Spleen (tissue), 11 donors: ENCODE measurements around the gene OXER1. TPM values are rescaled to one million over a fixed set of nuclear protein-coding genes. Genes with fewer than 3 reads are reported as not detected.
A peak's percentile ranks its signal among the peaks of the same experiment; 100 is the strongest.

Experiments used
- DNase-seq: peaks from one replicate; pipeline ENCODE4 v3.0.0-alpha.2; 2020
- H3K27ac ChIP-seq, 8 donors: fragments of 200-600 bp; sonication (generic) in 7 of 8; 1 replicate in 4 of 8; 2 replicates in 4 of 8; pipeline versions ENCODE4 v1.5.0 to v1.8.0; 2016 to 2021; ENCODE audit warnings: inconsistent platforms in 4 of 8, mild to moderate bottlenecking in 4 of 8, moderate library complexity in 1 of 8
- H3K27me3 ChIP-seq, 7 donors: fragments of 200-600 bp; sonication (generic) in 6 of 7; replicated peaks in 1 of 7; 1 replicate in 4 of 7; 2 replicates in 3 of 7; pipeline versions ENCODE4 v1.5.0 to v1.8.0; 2016 to 2021; ENCODE audit warnings: inconsistent platforms in 3 of 7, mild to moderate bottlenecking in 1 of 7
- H3K36me3 ChIP-seq, 6 donors: fragments of 200-600 bp; sonication (generic) in 5 of 6; 1 replicate in 4 of 6; 2 replicates in 2 of 6; pipeline versions ENCODE4 v1.5.0 to v1.8.0; 2016 to 2021; ENCODE audit warnings: inconsistent platforms in 2 of 6
- H3K4me1 ChIP-seq, 6 donors: fragments of 200-600 bp; sonication (generic) in 5 of 6; 1 replicate in 3 of 6; 2 replicates in 3 of 6; pipeline versions ENCODE4 v1.5.0 to v1.8.0; 2016 to 2021; ENCODE audit warnings: inconsistent platforms in 3 of 6
- H3K4me3 ChIP-seq, 8 donors: fragments of 200-600 bp; sonication (generic) in 7 of 8; 1 replicate in 4 of 8; 2 replicates in 4 of 8; pipeline versions ENCODE4 v1.5.0 to v1.8.0; 2016 to 2021; ENCODE audit warnings: inconsistent platforms in 4 of 8, mild to moderate bottlenecking in 4 of 8, moderate library complexity in 2 of 8
- H3K9me3 ChIP-seq, 8 donors: fragments of 200-600 bp; sonication (generic) in 7 of 8; 1 replicate in 4 of 8; 2 replicates in 4 of 8; pipeline versions ENCODE4 v1.5.0 to v1.8.0; 2016 to 2021; ENCODE audit warnings: inconsistent platforms in 4 of 8
- CTCF ChIP-seq, 11 experiments: fragments of 200-600 bp in 7 of 11; fragments of 450-650 bp in 4 of 11; sonication (generic) in 4 of 11; IDR thresholded peaks in 8 of 11; conservative IDR thresholded peaks in 3 of 11; 1 replicate in 7 of 11; 2 replicates in 4 of 11; pipeline versions ENCODE4 v1.4.0 to v1.8.0; 2016 to 2021; ENCODE audit warnings: antibody characterized with exemption in 11 of 11, inconsistent platforms in 4 of 11, mild to moderate bottlenecking in 1 of 11
- POLR2A ChIP-seq, 3 donors: fragments of 450-650 bp; IDR thresholded peaks; one replicate each; pipeline ENCODE4 v1.5.1; 2017; ENCODE audit warnings: antibody characterized with exemption in 3 of 3, mild to moderate bottlenecking in 1 of 3
- POLR2AphosphoS5 ChIP-seq, 3 donors: sonication (generic); formaldehyde crosslinking; IDR thresholded peaks; one replicate each; pipeline ENCODE4 v1.5.1; 2017; ENCODE audit warnings: antibody characterized with exemption in 3 of 3
- WGBS, 5 donors: extraction: QIAGEN DNeasy Blood & Tissue Kit in 3 of 5; methylation state at CpG; one replicate each; pipeline versions ENCODE4 v1.1.5 to v1.1.7; 2013 to 2018; 5-methylcytosine and 5-hydroxymethylcytosine counted together
- intact Hi-C: fragments of 100-400 bp; cut with DNase I; formaldehyde crosslinking; loops from one replicate; pipeline ENCODE4 v1.15.0; 2023; ENCODE audit warnings: low total_unique reads
- polyA plus RNA-seq, 3 donors: library from polyadenylated mRNA; stranded (reverse); fragments of 200-250 nt; gene quantifications; one replicate each; pipeline ENCODE4 v1.2.1, GENCODE V29; 2013
- total RNA-seq, 7 donors: library from RNA; depleted of rRNA in 3 of 7; stranded (reverse); fragments of >200 nt in 3 of 7; fragmentation: NEBNext Ultra II Directional in 4 of 7; extraction: Animal tissue kit (Norgen Biotek cat#: 25700) in 4 of 7; gene quantifications; one replicate each; pipeline versions ENCODE4 v1.1.0 to v1.2.1, GENCODE V29; 2016 to 2021
- donor health status: healthy with polysubstance abuse.
- donor health status: DM: no; HTN: no; CAD: no; lungs with moderate emphysema.
- donor health status: DM: no; HTN: no; CAD: no.
- donor health status: Bipolar disorder and iron deficiency.
- donor health status: healthy.
- donor health status: DM: no; HTN: no; CAD: no.
- donor health status: DM: yes; HTN: yes; CAD: no.

The OXER1 gene
- total and polyA plus RNA-seq, 10 donors: 1.3 to 6.3 (median 3.3) TPM

- WGBS, 5 donors: 71 to 80% (median 74%) methylated on average over 4 of the region's 4 CpGs
- H3K4me1 ChIP-seq: peaks cover 0 to 19% (median 1%) of the 10 kb centered on the region in 6 donors
- DNase-seq: no peak
- H3K9me3 ChIP-seq: no peaks in the 10 kb centered on the region
- no peaks in the 10 kb centered on the region for H3K27me3 ChIP-seq
- peak overlapping the region in 1 of 8 donors; percentile 14 for H3K27ac ChIP-seq
- TF ChIP-seq POLR2A (IDR thresholded peaks at IDR 0.05) (no peak), CTCF (IDR thresholded peaks at IDR 0.05 in 8 of 11, conservative IDR thresholded peaks at IDR 0.05 in 3 of 11) (no peak), POLR2AphosphoS5 (IDR thresholded peaks at IDR 0.05) (no peak)
- intact Hi-C loops: no loop called here
- no peaks in the 10 kb centered on the region for H3K36me3 ChIP-seq
- H3K4me3 ChIP-seq: no peak overlapping the region
Measured at GRCh38 chr2:42801381-42801780, 37.4 kb upstream of the OXER1 start.

GRCh38 chr2:42800981-42801380, 37.0 kb upstream of the OXER1 start:
- TF ChIP-seq CTCF (IDR thresholded peaks at IDR 0.05 in 8 of 11, conservative IDR thresholded peaks at IDR 0.05 in 3 of 11) (no peak), POLR2AphosphoS5 (IDR thresholded peaks at IDR 0.05) (no peak), POLR2A (IDR thresholded peaks at IDR 0.05) (no peak)
- no peaks in the 10 kb centered on the region for H3K36me3 ChIP-seq
- H3K4me3 ChIP-seq: no peak overlapping the region
- whole genome bisulfite sequencing, 5 donors: 81 to 86% (median 82%) methylated on average over 2 of the region's 2 CpGs
- intact Hi-C loops: no loop called here
- DNase-seq: no peak
- no peaks in the 10 kb centered on the region for H3K27me3 ChIP-seq
- peaks cover 0 to 19% (median 3%) of the 10 kb centered on the region in 6 donors for H3K4me1 ChIP-seq
- peak overlapping the region in 1 of 8 donors; percentile 14 for H3K27ac ChIP-seq
- H3K9me3 ChIP-seq: no peaks in the 10 kb centered on the region

- peaks cover 0 to 23% (median 6%) of the 10 kb centered on the region in 6 donors for H3K4me1 ChIP-seq
- WGBS, 5 donors: 79 to 90% (median 85%) methylated on average over 4 of the region's 4 CpGs
- no peak for DNase-seq
Measured at GRCh38 chr2:42800461-42800962, 36.6 kb upstream of the OXER1 start.

GRCh38 chr2:42799881-42800280, 35.9 kb upstream of the OXER1 start:
- Histone ChIP-seq H3K9me3 (no peaks in the 10 kb centered on the region), H3K27ac (no peak overlapping the region), H3K27me3 (no peaks in the 10 kb centered on the region), H3K36me3 (no peaks in the 10 kb centered on the region), H3K4me3 (no peak overlapping the region), H3K4me1 (peaks cover 0 to 30% (median 9%) of the 10 kb centered on the region in 6 donors)
- DNase-seq: no peak
- TF ChIP-seq CTCF (IDR thresholded peaks at IDR 0.05 in 8 of 11, conservative IDR thresholded peaks at IDR 0.05 in 3 of 11) (no peak), POLR2A (IDR thresholded peaks at IDR 0.05) (no peak), POLR2AphosphoS5 (IDR thresholded peaks at IDR 0.05) (no peak)
- 68 to 94% (median 82%) methylated on average over 4 of the region's 4 CpGs for WGBS, 5 donors
- intact Hi-C loops: no loop called here

More at GRCh38 chr2:42800461-42800962, 36.6 kb upstream of the OXER1 start:
- TF ChIP-seq POLR2AphosphoS5 (IDR thresholded peaks at IDR 0.05): no peak
- Histone ChIP-seq H3K9me3 (no peaks in the 10 kb centered on the region), H3K27ac (no peak overlapping the region), H3K4me3 (no peak overlapping the region), H3K27me3 (no peaks in the 10 kb centered on the region), H3K36me3 (no peaks in the 10 kb centered on the region)
- intact Hi-C loops: no loop called here
